HEK293T (cell line): Measurements from ENCODE around the gene TPGS2.
A peak's percentile ranks its signal among the peaks of the same experiment; 100 is the strongest.
"Not testable (repeated sequence)": the region's sequence is repeated elsewhere in the genome, so short reads cannot be mapped to it uniquely, and the experiment has no call there.

Experiments used
- CTCF ChIA-PET: fragments of 350-600 bp; formaldehyde crosslinking; extraction: SDS; loops from one replicate; lab custom pipeline; 2021; ENCODE audit warnings: antibody characterized with exemption, inconsistent platforms; lab: Yijun Ruan, JAX
- POLR2A ChIA-PET: fragments of 350-600 bp; formaldehyde crosslinking; extraction: SDS; loops from one replicate; lab custom pipeline; 2020; ENCODE audit warnings: antibody characterized with exemption, inconsistent platforms; lab: Yijun Ruan, JAX
- DNase-seq: peaks from one replicate; pipeline ENCODE4 v3.0.0; 2012; ENCODE audit warnings: mixed read lengths; ENCODE audit errors: extremely low spot score
- ARNT ChIP-seq: fragments of 450-650 bp; IDR thresholded peaks from 2 replicates; pipeline ENCODE4 v1.6.1; 2017; ENCODE audit warnings: mild to moderate bottlenecking
- BHLHE40 ChIP-seq: fragments of 450-650 bp; IDR thresholded peaks from 2 replicates; pipeline ENCODE4 v1.6.1; 2016; ENCODE audit warnings: mild to moderate bottlenecking, moderate library complexity, borderline replicate concordance
- CTBP1 ChIP-seq: fragments of 450-650 bp; IDR thresholded peaks from 2 replicates; pipeline ENCODE4 v1.6.1; 2016; ENCODE audit warnings: borderline replicate concordance
- ELF4 ChIP-seq: fragments of 450-650 bp; IDR thresholded peaks from 2 replicates; pipeline ENCODE4 v1.6.1; 2017; ENCODE audit warnings: antibody characterized with exemption
- FOXA1 ChIP-seq: fragments of 450-650 bp; IDR thresholded peaks from 2 replicates; pipeline ENCODE4 v1.6.1; 2016; ENCODE audit warnings: mild to moderate bottlenecking
- FOXK2 ChIP-seq: fragments of 450-650 bp; IDR thresholded peaks from 2 replicates; pipeline ENCODE4 v1.6.1; 2016; ENCODE audit warnings: mild to moderate bottlenecking
- FOXM1 ChIP-seq: fragments of 450-650 bp; IDR thresholded peaks from 2 replicates; pipeline ENCODE4 v1.6.1; 2017; ENCODE audit warnings: mild to moderate bottlenecking, borderline replicate concordance
- HDGF ChIP-seq: fragments of 450-650 bp; IDR thresholded peaks from 2 replicates; pipeline ENCODE4 v1.6.1; 2017; ENCODE audit warnings: antibody characterized with exemption, borderline replicate concordance
- L3MBTL2 ChIP-seq: fragments of 450-650 bp; conservative IDR thresholded peaks from 2 replicates; pipeline ENCODE4 v1.6.1; 2016; ENCODE audit warnings: mild to moderate bottlenecking
- LEF1 ChIP-seq: fragments of 450-650 bp; IDR thresholded peaks from 2 replicates; pipeline ENCODE4 v1.6.1; 2017; ENCODE audit warnings: mild to moderate bottlenecking, borderline replicate concordance
- NFRKB ChIP-seq: fragments of 450-650 bp; IDR thresholded peaks from 2 replicates; pipeline ENCODE4 v1.6.1; 2016; ENCODE audit warnings: mild to moderate bottlenecking, moderate library complexity
- SP1 ChIP-seq: fragments of 450-650 bp; IDR thresholded peaks from 2 replicates; pipeline ENCODE4 v1.6.1; 2017
- SUZ12 ChIP-seq: fragments of 450-650 bp; IDR thresholded peaks from 2 replicates; pipeline ENCODE4 v1.6.1; 2016; ENCODE audit warnings: mild to moderate bottlenecking
- TARDBP ChIP-seq: fragments of 450-650 bp; IDR thresholded peaks from 2 replicates; pipeline ENCODE4 v1.6.1; 2016
- ZNF384 ChIP-seq: fragments of 450-650 bp; IDR thresholded peaks from 2 replicates; pipeline ENCODE4 v1.6.1; 2016
- TF ChIP-seq, protein P1 (sequence below): fragments of 450-650 bp; IDR thresholded peaks from 2 replicates; pipeline ENCODE4 v1.6.1; 2016

Gene TPGS2

DNA sequence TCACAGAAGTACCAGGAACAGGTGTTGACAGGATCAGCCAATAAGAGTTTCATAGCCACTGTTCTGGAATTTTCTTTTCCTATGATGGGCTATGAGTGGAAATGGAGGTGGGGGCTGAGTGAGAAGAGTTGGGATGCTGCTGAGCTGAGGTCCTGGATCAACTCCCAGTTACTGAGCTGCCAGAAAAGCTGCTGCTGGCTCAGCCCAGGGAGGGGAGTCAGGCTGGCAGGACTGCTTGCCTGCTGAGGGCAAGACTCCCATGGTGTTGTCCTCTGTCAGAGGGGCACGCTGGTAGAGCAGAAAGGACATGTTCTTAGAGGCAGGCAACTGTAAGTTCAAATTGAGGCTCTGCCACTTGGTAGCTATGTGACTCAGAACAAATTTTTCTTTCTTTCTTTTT, 11.8 kb downstream of the TPGS2 start:
- CTCF ChIA-PET = interaction anchor here (0.6 to 1.7 kb wide), 3 partner anchors 8 to 483 kb away, joined by 3 to 6 read pairs (median 3); partner anchors contain the start of genes KIAA1328 and TPGS2
- POLR2A ChIA-PET = interaction anchor here (1.2 kb wide), 1 partner anchor 12 kb away, joined by 5 read pairs; the partner anchor contains the start of genes KIAA1328 and TPGS2
- TF ChIP-seq ELF4 = no peak
- no peak for TF ChIP-seq SUZ12
- no peak for TF ChIP-seq ARNT
- TF ChIP-seq HDGF = no peak
- no peak for TF ChIP-seq LEF1
- no peak for TF ChIP-seq FOXM1
- TF ChIP-seq L3MBTL2 = no peak
- TF ChIP-seq TARDBP = no peak
- no peak for TF ChIP-seq FOXA1
- no peak for TF ChIP-seq BHLHE40
- no peak for TF ChIP-seq NFRKB
- TF ChIP-seq SP1 = no peak
- TF ChIP-seq, protein P1, sequence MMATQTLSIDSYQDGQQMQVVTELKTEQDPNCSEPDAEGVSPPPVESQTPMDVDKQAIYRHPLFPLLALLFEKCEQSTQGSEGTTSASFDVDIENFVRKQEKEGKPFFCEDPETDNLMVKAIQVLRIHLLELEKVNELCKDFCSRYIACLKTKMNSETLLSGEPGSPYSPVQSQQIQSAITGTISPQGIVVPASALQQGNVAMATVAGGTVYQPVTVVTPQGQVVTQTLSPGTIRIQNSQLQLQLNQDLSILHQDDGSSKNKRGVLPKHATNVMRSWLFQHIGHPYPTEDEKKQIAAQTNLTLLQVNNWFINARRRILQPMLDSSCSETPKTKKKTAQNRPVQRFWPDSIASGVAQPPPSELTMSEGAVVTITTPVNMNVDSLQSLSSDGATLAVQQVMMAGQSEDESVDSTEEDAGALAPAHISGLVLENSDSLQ = no peak
- no peak for TF ChIP-seq FOXK2
- DNase-seq = no peak

DNA sequence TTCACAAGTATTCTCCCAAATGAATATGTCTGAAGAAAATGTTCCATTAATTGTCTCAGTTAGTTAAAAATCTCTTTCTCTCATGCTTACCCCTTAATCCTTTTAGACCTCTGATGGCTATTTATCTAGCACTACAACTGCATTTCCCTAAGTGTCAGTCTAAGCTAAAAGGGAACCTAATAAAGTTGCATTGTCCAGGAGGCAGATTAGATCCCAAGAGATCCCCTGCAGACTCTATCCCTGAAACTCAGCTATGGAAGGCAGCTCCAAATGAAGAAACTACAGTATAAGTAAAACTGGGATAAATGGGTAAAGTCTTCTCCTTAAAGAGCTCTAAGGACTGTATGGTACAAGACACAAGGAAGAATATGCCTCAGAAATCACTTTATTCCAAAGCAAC, 12.7 kb downstream of the TPGS2 start:
- CTCF ChIA-PET = interaction anchor here (0.7 kb wide), 1 partner anchor 171 kb away, joined by 3 read pairs; no protein-coding TSS in a partner anchor
- POLR2A ChIA-PET = interaction anchor here (1.4 kb wide), 1 partner anchor 12 kb away, joined by 6 read pairs; the partner anchor contains the start of genes KIAA1328 and TPGS2

DNA sequence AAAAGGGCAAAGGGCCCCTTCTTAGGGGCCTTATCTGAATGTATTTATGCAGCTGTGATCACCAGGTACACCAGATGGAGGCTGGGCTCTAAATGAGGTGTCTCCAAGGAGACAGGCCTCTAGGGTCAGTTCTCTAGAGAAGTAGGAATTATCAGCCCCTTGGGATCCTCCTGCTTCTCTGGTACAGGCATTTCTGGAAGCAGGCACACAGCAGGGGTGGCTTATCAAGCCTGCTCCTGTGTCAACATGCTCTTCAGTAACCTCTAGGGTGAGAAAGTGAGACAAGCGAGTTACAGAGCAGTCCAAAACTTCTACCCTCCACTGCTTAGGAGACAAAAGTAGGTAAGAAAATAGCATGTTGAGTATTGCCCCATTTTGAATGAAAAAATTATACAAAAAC, 13.8 kb downstream of the TPGS2 start:
- ChIA-PET POLR2A (interaction anchor here (1.1 kb wide), 1 partner anchor 14 kb away, joined by 6 read pairs; the partner anchor contains the start of genes KIAA1328 and TPGS2), CTCF (interaction anchor here (0.6 to 0.9 kb wide), 2 partner anchors 14 to 963 kb away, joined by 3 read pairs; partner anchors contain the start of genes KIAA1328 and TPGS2)
- peak; percentile 39 for DNase-seq
- TF ChIP-seq SUZ12 = no peak
- TF ChIP-seq NFRKB = no peak
- no peak for TF ChIP-seq ARNT
- TF ChIP-seq, protein P1 = no peak
- no peak for TF ChIP-seq BHLHE40
- no peak for TF ChIP-seq ELF4

More for the DNA sequence above, 12.7 kb downstream of the TPGS2 start:
- DNase-seq = not testable (repeated sequence)

DNA sequence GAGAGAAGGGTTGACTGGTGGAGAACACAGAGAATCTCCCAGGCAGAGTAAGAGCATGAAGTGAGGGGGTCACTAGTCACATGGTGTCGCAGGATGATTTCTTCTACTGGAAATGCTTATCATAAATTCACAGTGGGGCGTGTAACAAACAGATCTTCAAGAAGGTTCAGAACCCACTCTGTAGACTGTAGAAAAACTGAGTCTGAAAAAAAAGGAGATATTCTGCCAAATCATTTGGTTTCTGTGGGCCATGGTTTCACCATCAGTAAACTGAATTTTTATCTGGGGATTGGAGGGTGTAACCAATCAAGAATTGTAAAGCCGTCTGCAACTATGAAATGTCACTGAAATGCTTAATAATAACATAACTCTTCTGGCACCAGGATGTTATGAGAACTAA, 15.0 kb downstream of the TPGS2 start:
- CTCF ChIA-PET = interaction anchor here (1.5 kb wide), 1 partner anchor 15 kb away, joined by 5 read pairs; the partner anchor contains the start of genes KIAA1328 and TPGS2

DNA sequence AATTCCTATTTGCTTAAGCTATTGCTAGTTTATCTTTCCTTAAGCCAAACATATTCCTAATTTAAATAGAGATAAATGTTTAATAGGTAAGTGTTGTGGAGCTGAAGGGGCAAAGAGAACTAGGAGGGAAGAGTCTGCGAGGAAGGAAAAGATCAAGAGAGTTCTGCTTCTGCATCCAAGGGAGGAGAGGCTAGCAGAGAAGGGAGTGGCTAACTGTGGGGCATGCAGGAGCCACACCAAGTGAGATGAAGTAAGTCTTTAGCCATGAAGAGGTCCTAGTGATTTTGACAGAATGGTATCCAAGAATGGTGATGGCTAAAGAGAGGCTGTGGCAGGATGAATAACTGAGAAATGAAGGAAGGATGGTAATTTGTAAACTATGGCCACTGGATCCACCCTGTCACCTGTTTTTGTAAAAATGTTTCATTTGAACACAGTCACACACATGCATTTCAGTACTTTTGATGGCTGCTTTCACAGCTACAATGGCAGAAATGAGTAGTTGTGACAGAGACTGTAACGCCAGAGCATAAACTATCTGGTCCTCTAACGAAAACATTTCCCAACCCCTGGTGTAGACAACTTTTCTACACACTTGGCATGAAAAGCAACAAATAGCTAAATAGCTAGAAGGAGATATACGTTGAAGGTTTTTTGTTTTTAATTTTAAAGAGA, 15.6 kb downstream of the TPGS2 start:
- no peak for DNase-seq
- no peak for TF ChIP-seq FOXM1
- no peak for TF ChIP-seq ELF4
- no peak for TF ChIP-seq FOXA1
- TF ChIP-seq NFRKB = no peak
- no peak for TF ChIP-seq TARDBP
- TF ChIP-seq BHLHE40 = no peak
- no peak for TF ChIP-seq HDGF
- no peak for TF ChIP-seq ARNT
- TF ChIP-seq SUZ12 = no peak
- TF ChIP-seq ZNF384 = no peak
- no peak for TF ChIP-seq SP1
- no peak for TF ChIP-seq LEF1
- POLR2A ChIA-PET = no interaction called here
- CTCF ChIA-PET = interaction anchor here (0.7 to 1.5 kb wide), 3 partner anchors 8 to 16 kb away, joined by 3 to 5 read pairs (median 3); partner anchors contain the start of genes KIAA1328 and TPGS2

More for the DNA sequence above, 15.0 kb downstream of the TPGS2 start:
- TF ChIP-seq FOXK2 = no peak
- no peak for TF ChIP-seq FOXA1
- TF ChIP-seq FOXM1 = no peak
- TF ChIP-seq ELF4 = no peak
- TF ChIP-seq BHLHE40 = no peak
- TF ChIP-seq NFRKB = no peak
- TF ChIP-seq SUZ12 = no peak
- TF ChIP-seq HDGF = no peak
- TF ChIP-seq L3MBTL2 = no peak
- no peak for TF ChIP-seq LEF1
- TF ChIP-seq ZNF384 = no peak
- TF ChIP-seq ARNT = no peak
- TF ChIP-seq CTBP1 = no peak
- TF ChIP-seq, protein P1 = no peak
- TF ChIP-seq SP1 = no peak
- no peak for TF ChIP-seq TARDBP
- no peak for DNase-seq
- POLR2A ChIA-PET = interaction anchor here (1.1 kb wide), 1 partner anchor 15 kb away, joined by 6 read pairs; the partner anchor contains the start of genes KIAA1328 and TPGS2

DNA sequence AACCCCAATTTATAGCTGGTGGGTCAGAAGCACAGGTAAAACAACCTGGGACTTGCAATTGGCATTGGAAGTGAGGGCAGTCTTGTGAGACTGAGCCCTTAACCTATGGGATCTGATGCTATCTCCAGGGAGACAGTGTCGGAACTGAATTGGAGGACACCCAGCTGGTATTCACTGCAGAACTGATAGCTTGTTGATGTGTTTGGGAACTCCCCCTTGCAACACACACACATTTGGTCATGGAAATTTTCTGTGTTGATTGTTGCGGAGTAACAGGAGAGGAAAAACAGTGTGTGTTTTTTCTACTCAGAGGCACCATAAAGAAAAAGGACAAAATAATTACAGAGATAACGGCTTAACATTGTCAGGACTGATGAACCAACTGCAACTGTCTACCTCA, 16.1 kb downstream of the TPGS2 start:
- ChIA-PET CTCF (interaction anchor here (0.7 to 4.0 kb wide), 4 partner anchors 9 to 125 kb away, joined by 3 to 15 read pairs (median 4); partner anchors contain the start of genes KIAA1328 and TPGS2), POLR2A (no interaction called here)
- TF ChIP-seq, protein P1 = no peak
- TF ChIP-seq ARNT (no peak), SP1 (no peak), ELF4 (no peak), FOXK2 (no peak), LEF1 (no peak), ZNF384 (no peak), CTBP1 (no peak), TARDBP (no peak), HDGF (no peak), BHLHE40 (no peak), FOXM1 (no peak), L3MBTL2 (no peak), SUZ12 (no peak), FOXA1 (no peak), NFRKB (no peak)
- DNase-seq = no peak
